K562 (cell line): ENCODE data around the gene SLCO3A1. TPM values are rescaled to one million over a fixed set of nuclear protein-coding genes. Genes with fewer than 3 reads are reported as not detected.

Experiments used
- ATAC-seq: fragments of 200-7000 bp; cut with Tn5 transposase; 3 replicates; pipeline ENCODE4 v1.9.1; 2020; ENCODE audit warnings: moderate library complexity
- BruUV-seq: library from RNA; stranded (reverse); fragments of 400-500 nt; replicated peaks from 2 replicates; lab custom pipeline; 2021; lab: Mats Ljungman, UMichigan
- CTCF ChIA-PET: fragments of 300-600 bp; formaldehyde crosslinking; extraction: SDS; loops from one replicate; lab custom pipeline; 2021; ENCODE audit warnings: low intra/inter-chr PET ratio; lab: Yijun Ruan, JAX
- POLR2A ChIA-PET: fragments of 300-600, 350-650 bp; sonication (Branson Sonifier 250); formaldehyde crosslinking; extraction: SDS; loops from one replicate; lab custom pipeline; 2021; ENCODE audit warnings: antibody characterized with exemption, inconsistent platforms; lab: Yijun Ruan, JAX
- DNase-seq, 4 experiments: peaks; one replicate each; pipeline versions ENCODE4 v3.0.0 to v3.0.0-alpha.2; 2011 to 2018; ENCODE audit warnings: low spot score in 3 of 4, mixed read lengths in 3 of 4; ENCODE audit errors: extremely low read depth in 1 of 4
- FAIRE-seq: peaks from 2 replicates; lab custom pipeline; 2011; peaks lifted over from hg19 to GRCh38; lab: Jason Lieb, UNC
- H2AFZ ChIP-seq: 2 replicates; pipeline ENCODE4 v1.6.0; 2011; ENCODE audit warnings: low read depth, low read length, control low read depth, inconsistent platforms
- H3K27ac ChIP-seq: fragments of 200-600 bp; 3 replicates; pipeline ENCODE4 v1.8.0; 2011; ENCODE audit warnings: low read depth, mild to moderate bottlenecking, control low read depth, inconsistent platforms, low read length, moderate library complexity, mixed read lengths; ENCODE audit errors: extremely low read depth
- H3K27me3 ChIP-seq, 2 experiments: fragments of 300-600 bp in 1 of 2; 2 replicates in 1 of 2; 3 replicates in 1 of 2; pipeline versions ENCODE4 v1.6.0 to v1.8.0; 2011; ENCODE audit warnings: inconsistent platforms in 2 of 2, low read length in 2 of 2, mild to moderate bottlenecking in 1 of 2, mixed read lengths in 1 of 2, moderate library complexity in 1 of 2; ENCODE audit not compliant: control insufficient read depth in 2 of 2, insufficient read depth in 2 of 2
- H3K36me3 ChIP-seq: fragments of 300-600 bp; 3 replicates; pipeline ENCODE4 v1.8.0; 2011; ENCODE audit warnings: mild to moderate bottlenecking, low read length, inconsistent platforms; ENCODE audit not compliant: control insufficient read depth, insufficient read depth
- H3K4me1 ChIP-seq, 2 experiments: fragments of 200-600 bp in 1 of 2; replicated peaks in 1 of 2; 2 replicates in 1 of 2; 3 replicates in 1 of 2; pipeline versions ENCODE4 v1.5.1 to v1.8.0; 2011; ENCODE audit warnings: inconsistent platforms in 2 of 2, low read length in 2 of 2, mild to moderate bottlenecking in 1 of 2, mixed read lengths in 1 of 2, moderate library complexity in 1 of 2; ENCODE audit not compliant: control insufficient read depth in 2 of 2, insufficient read depth in 2 of 2
- H3K4me2 ChIP-seq: 2 replicates; pipeline ENCODE4 v1.6.1; 2011; ENCODE audit warnings: low read length, control low read depth, inconsistent platforms, mixed read lengths; ENCODE audit not compliant: insufficient read depth
- H3K4me3 ChIP-seq: fragments of 200-600 bp; sonication (generic), shearing (Covaris generic); 2 replicates; pipeline ENCODE4 v1.5.1; 2016; ENCODE audit warnings: control low read depth, inconsistent platforms
- H3K79me2 ChIP-seq: fragments of 200-600 bp; 3 replicates; pipeline ENCODE4 v1.8.0; 2011; ENCODE audit warnings: low read length, inconsistent platforms; ENCODE audit not compliant: control insufficient read depth, insufficient read depth
- H3K9ac ChIP-seq, 2 experiments: 2 replicates each; pipeline versions ENCODE4 v1.6.0 to v1.6.1; 2011; ENCODE audit warnings: low read depth in 2 of 2, low read length in 2 of 2, control low read depth in 1 of 2, inconsistent platforms in 1 of 2, mild to moderate bottlenecking in 1 of 2, mixed read lengths in 1 of 2; ENCODE audit not compliant: insufficient read depth in 1 of 2
- H3K9me1 ChIP-seq: one replicate; pipeline ENCODE4 v1.6.0; 2011; ENCODE audit warnings: inconsistent platforms, mild to moderate bottlenecking, low read length, moderate library complexity; ENCODE audit not compliant: control insufficient read depth, insufficient read depth
- H3K9me3 ChIP-seq: replicated peaks from 2 replicates; pipeline ENCODE4 v1.5.1; 2011; ENCODE audit warnings: low read depth, low read length, inconsistent platforms; ENCODE audit not compliant: control insufficient read depth, insufficient read depth
- H4K20me1 ChIP-seq: replicated peaks from 2 replicates; pipeline ENCODE4 v1.6.1; 2011; ENCODE audit warnings: low read length, inconsistent platforms, mixed read lengths; ENCODE audit not compliant: control insufficient read depth, insufficient read depth
- BCLAF1 ChIP-seq, 2 experiments: fragments of 450-650 bp in 1 of 2; IDR thresholded peaks; 2 replicates each; pipeline ENCODE4 v1.6.1; 2011 to 2017; ENCODE audit warnings: low read depth in 2 of 2, antibody characterized with exemption in 1 of 2, borderline replicate concordance in 1 of 2, low read length in 1 of 2, mild to moderate bottlenecking in 1 of 2, mixed read lengths in 1 of 2; ENCODE audit not compliant: control insufficient read depth in 1 of 2
- CHD1 ChIP-seq: fragments of 200-600 bp; sonication (generic); IDR thresholded peaks from one replicate; pipeline ENCODE4 v1.6.1; 2012; ENCODE audit warnings: mild to moderate bottlenecking, moderate library complexity, low read length, inconsistent platforms
- GTF2A2 ChIP-seq: IDR thresholded peaks from 2 replicates; pipeline ENCODE4 v1.6.1; 2016; ENCODE audit warnings: mild to moderate bottlenecking, missing genetic modification characterization, missing compliant biosample characterization
- KDM5B ChIP-seq: fragments of 200-600 bp; sonication (generic); IDR thresholded peaks from 2 replicates; pipeline ENCODE4 v1.6.1; 2012; ENCODE audit warnings: low read depth, mild to moderate bottlenecking, moderate library complexity, low read length, control low read depth, inconsistent platforms; ENCODE audit not compliant: insufficient replicate concordance
- MYBL2 ChIP-seq, 2 experiments: fragments of 450-650 bp in 1 of 2; sonication (generic) in 1 of 2; formaldehyde crosslinking in 1 of 2; IDR thresholded peaks; 2 replicates each; pipeline versions ENCODE4 v1.6.1 to v1.8.1; 2017 to 2022; ENCODE audit warnings: borderline replicate concordance in 1 of 2, inconsistent platforms in 1 of 2, low read depth in 1 of 2, mild to moderate bottlenecking in 1 of 2, missing genetic modification reagents in 1 of 2, moderate library complexity in 1 of 2
- NR3C1 ChIP-seq: sonication (generic); formaldehyde crosslinking; IDR thresholded peaks from 2 replicates; pipeline ENCODE4 v1.8.1; 2022; ENCODE audit warnings: missing genetic modification reagents
- PURB ChIP-seq: sonication (generic); formaldehyde crosslinking; IDR thresholded peaks from 2 replicates; pipeline ENCODE4 v1.9.0; 2021; ENCODE audit warnings: low read depth, mild to moderate bottlenecking, missing genetic modification reagents
- RBFOX2 ChIP-seq: fragments of 200-400 bp; formaldehyde crosslinking; IDR thresholded peaks from 2 replicates; pipeline ENCODE4 v1.6.1; 2017; ENCODE audit warnings: low read depth, mild to moderate bottlenecking, low read length, moderate library complexity
- RBM34 ChIP-seq: fragments of 200-400 bp; formaldehyde crosslinking; IDR thresholded peaks from 2 replicates; pipeline ENCODE4 v1.6.1; 2018; ENCODE audit warnings: low read length, borderline replicate concordance; ENCODE audit not compliant: insufficient read depth
- RNF2 ChIP-seq: sonication (generic); IDR thresholded peaks from 2 replicates; pipeline ENCODE4 v1.6.1; 2016
- SRSF3 ChIP-seq: fragments of 200-400 bp; formaldehyde crosslinking; IDR thresholded peaks from 2 replicates; pipeline ENCODE4 v1.6.1; 2016; ENCODE audit warnings: mild to moderate bottlenecking, low read length, moderate library complexity; ENCODE audit not compliant: insufficient read depth
- TARDBP ChIP-seq: fragments of 450-650 bp; IDR thresholded peaks from 2 replicates; pipeline ENCODE4 v1.6.1; 2016
- ZNF133 ChIP-seq: fragments of 250-450 bp; sonication (Bioruptor Pico); IDR thresholded peaks from 2 replicates; pipeline ENCODE4 v1.4.0; 2020; ENCODE audit warnings: mild to moderate bottlenecking
- ZNF134 ChIP-seq: fragments of 250-450 bp; sonication (Bioruptor Pico); conservative IDR thresholded peaks from 2 replicates; pipeline ENCODE4 v1.4.0; 2020
- ZNF184 ChIP-seq: sonication (generic); formaldehyde crosslinking; IDR thresholded peaks from 2 replicates; pipeline ENCODE4 v1.5.0; 2020; ENCODE audit warnings: missing genetic modification reagents
- ZNF263 ChIP-seq: sonication (generic); formaldehyde crosslinking; IDR thresholded peaks from 2 replicates; pipeline ENCODE4 v1.8.0; 2022; ENCODE audit warnings: mild to moderate bottlenecking, missing genetic modification reagents, borderline replicate concordance
- ZNF696 ChIP-seq: fragments of 250-450 bp; sonication (Bioruptor Pico); conservative IDR thresholded peaks from 2 replicates; pipeline ENCODE4 v1.4.0; 2020; ENCODE audit warnings: mild to moderate bottlenecking, moderate library complexity
- WGBS: fragments of 100-300 bp; shearing (Covaris generic); methylation state at CpG from one replicate; pipeline ENCODE4 v1.1.6; 2016; ENCODE audit warnings: low coverage, mixed read lengths; ENCODE audit not compliant: insufficient coverage; ENCODE audit errors: missing lambda C conversion rate; 5-methylcytosine and 5-hydroxymethylcytosine counted together
- in situ Hi-C: fragments of 300-500 bp; cut with MboI; formaldehyde crosslinking; loops from 4 replicates; pipeline ENCODE4 v1.15.0; 2018; ENCODE audit warnings: inconsistent platforms, mixed read lengths
- intact Hi-C: fragments of 100-400 bp; cut with micrococcal nuclease; formaldehyde crosslinking; loops from 2 replicates; pipeline ENCODE4 v1.14.2; 2022
- polyA plus RNA-seq, 8 experiments: library from polyadenylated mRNA; depleted of rRNA in 4 of 8; stranded (reverse) in 5 of 8; unstranded in 3 of 8; fragments of >200 nt; fragmentation: Nextera tagmentation in 2 of 8; fragmentation: Illumina TruSeq in 1 of 8; extraction: Ambion mirVana in 2 of 8; extraction: Trizol in 1 of 8; gene quantifications; 2 replicates each; pipeline versions ENCODE4 v1.2.1 to v1.2.3, GENCODE V29; 2011 to 2014; ENCODE audit warnings: inconsistent platforms in 1 of 8, missing spikeins in 1 of 8
- total RNA-seq, 7 experiments: library from RNA; depleted of rRNA in 6 of 7; stranded (reverse); fragments of >200 nt in 6 of 7; fragmentation: Illumina TruSeq in 2 of 7; extraction: Trizol in 2 of 7; gene quantifications; 2 replicates each; pipeline versions ENCODE4 v1.2.1 to v1.2.3, GENCODE V29; 2011 to 2021; ENCODE audit warnings: low replicate concordance in 1 of 7
- TF ChIP-seq, protein P1 (sequence below): IDR thresholded peaks from 2 replicates; pipeline ENCODE4 v1.6.1; 2011; ENCODE audit not compliant: insufficient read length; ENCODE audit errors: extremely low read depth
- TF ChIP-seq, protein P2 (sequence below): sonication (generic); IDR thresholded peaks from 2 replicates; pipeline ENCODE4 v1.6.1; 2016

Gene SLCO3A1
- total and polyA plus RNA-seq, 9 of the 15 experiments (the other 6 are each of a cell fraction or from before 2014, with no cell fraction given), result 0.01 to 0.84 (median 0.06) TPM; not detected in 3

DNA sequence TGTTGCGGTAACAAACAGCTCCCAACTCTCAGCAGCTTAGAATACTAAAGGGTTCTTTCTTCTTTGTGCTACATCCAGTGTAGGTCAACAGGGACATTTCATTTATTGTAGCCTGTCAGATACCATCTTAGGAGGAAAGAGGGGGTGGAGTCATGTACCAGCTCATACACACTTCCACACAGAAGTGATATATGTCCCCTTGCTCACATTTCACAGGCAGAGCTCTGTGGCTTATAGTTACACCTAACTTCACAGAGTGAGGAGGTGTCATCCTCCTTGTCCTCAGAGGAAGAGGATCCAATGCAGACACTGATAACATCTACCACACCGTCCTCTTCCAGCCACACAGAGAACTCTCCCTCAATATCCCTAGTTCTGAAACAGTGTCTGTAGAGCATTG lies 247.2 kb downstream of the SLCO3A1 start:
- Histone ChIP-seq H3K9me3 (no peaks in the 10 kb centered on the region), H3K9ac (no peak overlapping the region), H3K27me3 (peaks cover 2 to 28% of the 10 kb centered on the region in 2 experiments; a peak in 3 of 5 replicates), H3K36me3 (no peaks in the 10 kb centered on the region), H3K4me1 (no peaks in the 10 kb centered on the region), H3K4me3 (no peak overlapping the region)
- ATAC-seq, result no peak
- FAIRE-seq, result no peak
- POLR2A ChIA-PET, result no interaction called here
- DNase-seq, result no peak
- no peak for TF ChIP-seq TARDBP
- TF ChIP-seq, protein P1, sequence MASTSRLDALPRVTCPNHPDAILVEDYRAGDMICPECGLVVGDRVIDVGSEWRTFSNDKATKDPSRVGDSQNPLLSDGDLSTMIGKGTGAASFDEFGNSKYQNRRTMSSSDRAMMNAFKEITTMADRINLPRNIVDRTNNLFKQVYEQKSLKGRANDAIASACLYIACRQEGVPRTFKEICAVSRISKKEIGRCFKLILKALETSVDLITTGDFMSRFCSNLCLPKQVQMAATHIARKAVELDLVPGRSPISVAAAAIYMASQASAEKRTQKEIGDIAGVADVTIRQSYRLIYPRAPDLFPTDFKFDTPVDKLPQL, result no peak
- no peak for TF ChIP-seq NR3C1 (CRISPR knock-in tag)
- TF ChIP-seq BCLAF1 (IDR thresholded peaks at IDR 0.05; ENCODE audit: borderline replicate concordance in 1 of 2, control insufficient read depth in 1 of 2, low read depth in 2 of 2, low read length in 1 of 2), result no peak
- TF ChIP-seq ZNF263 (CRISPR knock-in tag), result no peak
- no peak for TF ChIP-seq ZNF696
- no peak for TF ChIP-seq ZNF184
- no peak for TF ChIP-seq PURB (CRISPR knock-in tag)
- TF ChIP-seq RBFOX2, result no peak
- TF ChIP-seq ZNF133 (CRISPR knock-in tag), result no peak
- no peak for TF ChIP-seq SRSF3
- TF ChIP-seq ZNF134 (CRISPR knock-in tag), result no peak
- no peak for TF ChIP-seq CHD1
- no peak for TF ChIP-seq MYBL2 (IDR thresholded peaks at IDR 0.05; ENCODE audit: low read depth)
- no peak for TF ChIP-seq MYBL2 (CRISPR knock-in tag; IDR thresholded peaks at IDR 0.05; ENCODE audit: borderline replicate concordance)
- TF ChIP-seq, protein P2, sequence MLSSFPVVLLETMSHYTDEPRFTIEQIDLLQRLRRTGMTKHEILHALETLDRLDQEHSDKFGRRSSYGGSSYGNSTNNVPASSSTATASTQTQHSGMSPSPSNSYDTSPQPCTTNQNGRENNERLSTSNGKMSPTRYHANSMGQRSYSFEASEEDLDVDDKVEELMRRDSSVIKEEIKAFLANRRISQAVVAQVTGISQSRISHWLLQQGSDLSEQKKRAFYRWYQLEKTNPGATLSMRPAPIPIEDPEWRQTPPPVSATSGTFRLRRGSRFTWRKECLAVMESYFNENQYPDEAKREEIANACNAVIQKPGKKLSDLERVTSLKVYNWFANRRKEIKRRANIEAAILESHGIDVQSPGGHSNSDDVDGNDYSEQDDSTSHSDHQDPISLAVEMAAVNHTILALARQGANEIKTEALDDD, result no peak
- no peak for TF ChIP-seq RBM34
- no peak for TF ChIP-seq RNF2
- no peak for TF ChIP-seq KDM5B
- no peak for TF ChIP-seq GTF2A2 (tag)
- TF ChIP-seq, all 486 proteins: peak for 0
- Histone ChIP-seq H4K20me1 (peaks cover 4% of the 10 kb centered on the region; the same call in 1 of the 2 replicates), H3K9me1 (no peaks in the 10 kb centered on the region), H2AFZ (no peak overlapping the region), H3K4me2 (no peak overlapping the region), H3K79me2 (no peaks in the 10 kb centered on the region), H3K27ac (no peak overlapping the region)
- BruUV-seq, result no TSS peak
- in situ Hi-C loops (no loop called here), intact Hi-C loops (no loop called here)
- CTCF ChIA-PET, result no interaction called here
- 0% methylated on average over 2 of the region's 2 CpGs for WGBS
